Right lung (tissue), 5 donors: ENCODE data around the gene SERPING1. TPM values are rescaled to one million over a fixed set of nuclear protein-coding genes. Genes with fewer than 3 reads are reported as not detected.

Experiments used
- DNase-seq, 2 donors: peaks; one replicate each; pipeline ENCODE4 v3.0.0-alpha.2; 2013
- polyA plus RNA-seq, 5 donors: library from polyadenylated mRNA; unstranded; fragments of 120-200 nt; gene quantifications; one replicate each; pipeline versions ENCODE4 v1.2.1 to v1.2.3, GENCODE V29; 2013; ENCODE audit warnings: inconsistent platforms in 1 of 5, low replicate concordance in 1 of 5; ENCODE audit not compliant: insufficient read length in 5 of 5, insufficient read depth in 1 of 5

The SERPING1 gene
- polyA plus RNA-seq, 5 donors, result 172 to 210 (median 183) TPM

- no peak for DNase-seq
Measured at GRCh38 chr11:57634311-57634710, 36.8 kb downstream of the SERPING1 start.

GRCh38 chr11:57635246-57635645 lies 37.8 kb downstream of the SERPING1 start:
- DNase-seq, result no peak

GRCh38 chr11:57637626-57638004 lies 40.1 kb downstream of the SERPING1 start:
- no peak for DNase-seq

GRCh38 chr11:57638005-57638781 lies 40.7 kb downstream of the SERPING1 start:
- DNase-seq, result peak; percentile 87 to 90

- DNase-seq, result no peak
Measured at GRCh38 chr11:57638811-57639320, 41.4 kb downstream of the SERPING1 start.

GRCh38 chr11:57639321-57640067 lies 42.0 kb downstream of the SERPING1 start:
- DNase-seq, result peak; percentile 85

GRCh38 chr11:57640068-57640800 lies 42.7 kb downstream of the SERPING1 start:
- no peak for DNase-seq

GRCh38 chr11:57641011-57641807 lies 43.7 kb downstream of the SERPING1 start:
- no peak for DNase-seq

- DNase-seq, result no peak
Measured at GRCh38 chr11:57643802-57644201, 46.3 kb downstream of the SERPING1 start.

- DNase-seq, result no peak
Measured at GRCh38 chr11:57644748-57645688, 47.5 kb downstream of the SERPING1 start.

GRCh38 chr11:57645689-57646085 lies 48.2 kb downstream of the SERPING1 start:
- no peak for DNase-seq

GRCh38 chr11:57646194-57646798 lies 48.8 kb downstream of the SERPING1 start:
- no peak for DNase-seq

GRCh38 chr11:57646799-57647303 lies 49.4 kb downstream of the SERPING1 start:
- no peak for DNase-seq

GRCh38 chr11:57647372-57647771 lies 49.9 kb downstream of the SERPING1 start:
- DNase-seq, result no peak

- DNase-seq, result no peak
Measured at GRCh38 chr11:57647960-57648800, 50.7 kb downstream of the SERPING1 start.

GRCh38 chr11:57648801-57649735 lies 51.6 kb downstream of the SERPING1 start:
- DNase-seq, result no peak
